NCI-H1694 treated with DMSO at 0.1 percent for 48 hours (cell line): ENCODE results near the gene RASGRP4.
"Not testable (repeated sequence)": the region's sequence is repeated elsewhere in the genome, so short reads cannot be mapped to it uniquely, and the experiment has no call there.

Source experiments
- DNase-seq: peaks from one replicate; lab custom pipeline; 2025; lab: John Stamatoyannopoulos, UW

Gene RASGRP4

DNA sequence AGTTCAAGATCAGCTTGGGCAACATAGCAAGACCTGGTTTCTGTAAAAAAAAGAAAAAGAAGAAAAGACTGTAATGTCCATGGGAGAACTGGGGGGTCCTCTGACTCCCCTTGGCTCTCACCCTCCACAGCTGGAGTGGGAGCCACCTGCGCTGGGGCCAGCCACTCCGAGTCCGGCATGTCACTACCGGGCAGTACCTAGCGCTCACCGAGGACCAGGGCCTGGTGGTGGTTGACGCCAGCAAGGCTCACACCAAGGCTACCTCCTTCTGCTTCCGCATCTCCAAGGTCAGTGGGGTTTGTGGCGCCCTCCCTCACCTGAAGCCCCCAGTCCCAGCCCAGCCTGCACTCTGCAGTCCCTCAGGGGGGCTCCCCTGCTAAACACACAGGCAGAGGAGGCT lies 22.2 kb upstream of the RASGRP4 start:
- DNase-seq: no peak

GRCh38 chr19:38445362-38445761 lies 19.3 kb upstream of the RASGRP4 start:
- no peak for DNase-seq

GRCh38 chr19:38444026-38444425 lies 18.0 kb upstream of the RASGRP4 start:
- DNase-seq: no peak

DNA sequence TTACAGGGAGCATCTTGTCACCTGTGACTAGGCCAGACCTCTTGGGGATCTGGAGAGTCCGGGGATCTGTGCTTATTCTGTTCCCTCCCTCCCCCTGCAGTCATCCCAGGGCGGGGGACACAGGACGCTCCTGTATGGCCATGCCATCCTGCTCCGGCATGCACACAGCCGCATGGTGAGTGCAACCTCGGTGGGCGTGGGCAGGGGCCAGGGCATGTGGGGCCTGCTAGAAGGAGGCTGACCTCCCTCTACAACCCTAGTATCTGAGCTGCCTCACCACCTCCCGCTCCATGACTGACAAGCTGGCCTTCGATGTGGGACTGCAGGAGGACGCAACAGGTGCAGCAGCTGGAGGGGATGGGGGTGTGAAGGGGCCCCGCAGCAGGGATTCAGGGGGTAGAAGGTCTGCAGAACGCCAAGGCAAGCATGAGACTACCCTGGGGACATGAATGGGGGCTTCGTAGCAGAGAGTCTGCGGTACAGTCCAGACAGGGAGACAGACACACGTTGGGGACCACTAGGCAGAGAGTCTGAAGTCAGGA lies 17.5 kb upstream of the RASGRP4 start:
- no peak for DNase-seq

DNA sequence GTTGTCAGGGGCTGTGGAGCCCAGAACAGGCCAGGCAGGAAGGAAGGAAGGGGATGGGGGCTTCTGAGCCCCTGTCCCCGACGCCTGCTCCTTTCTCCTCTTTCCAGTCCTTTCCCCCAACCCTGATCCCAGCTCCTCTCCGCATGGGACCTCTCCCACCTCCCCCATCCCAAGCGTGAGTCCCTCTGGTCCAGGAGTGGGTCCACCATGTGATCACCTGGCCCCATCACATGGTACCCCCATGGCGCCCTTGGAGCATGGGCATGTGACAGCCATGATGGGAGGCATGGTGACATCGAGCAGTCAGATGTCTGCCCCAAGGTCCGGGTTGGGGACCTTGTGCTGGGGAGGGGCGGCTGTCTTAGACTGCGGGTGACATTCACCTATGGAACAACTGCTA lies 16.7 kb upstream of the RASGRP4 start:
- DNase-seq: no peak

- no peak for DNase-seq
Measured at GRCh38 chr19:38441657-38442348, 15.8 kb upstream of the RASGRP4 start.

GRCh38 chr19:38440592-38440991 lies 14.6 kb upstream of the RASGRP4 start:
- no peak for DNase-seq

GRCh38 chr19:38437917-38438316 lies 11.9 kb upstream of the RASGRP4 start:
- DNase-seq: no peak

DNA sequence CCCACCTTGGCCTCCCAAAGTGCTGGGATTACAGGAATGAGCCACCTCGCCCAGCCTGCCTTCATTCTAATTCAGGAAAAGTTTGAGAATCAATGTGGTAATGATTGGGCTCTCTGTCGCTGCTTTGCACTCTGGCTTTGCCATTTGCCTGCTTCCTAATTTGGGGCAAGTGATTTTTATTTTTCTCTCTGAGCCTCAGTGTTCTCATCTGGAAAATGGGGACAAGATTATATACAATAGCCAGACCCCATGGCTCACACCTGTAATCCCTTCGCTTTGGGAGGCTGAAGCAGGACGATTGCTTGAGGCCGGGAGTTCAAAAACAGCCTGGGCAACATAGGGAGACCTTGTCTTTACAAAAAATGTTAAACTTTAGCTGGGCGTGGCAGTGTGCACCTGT lies 11.3 kb upstream of the RASGRP4 start:
- no peak for DNase-seq

DNA sequence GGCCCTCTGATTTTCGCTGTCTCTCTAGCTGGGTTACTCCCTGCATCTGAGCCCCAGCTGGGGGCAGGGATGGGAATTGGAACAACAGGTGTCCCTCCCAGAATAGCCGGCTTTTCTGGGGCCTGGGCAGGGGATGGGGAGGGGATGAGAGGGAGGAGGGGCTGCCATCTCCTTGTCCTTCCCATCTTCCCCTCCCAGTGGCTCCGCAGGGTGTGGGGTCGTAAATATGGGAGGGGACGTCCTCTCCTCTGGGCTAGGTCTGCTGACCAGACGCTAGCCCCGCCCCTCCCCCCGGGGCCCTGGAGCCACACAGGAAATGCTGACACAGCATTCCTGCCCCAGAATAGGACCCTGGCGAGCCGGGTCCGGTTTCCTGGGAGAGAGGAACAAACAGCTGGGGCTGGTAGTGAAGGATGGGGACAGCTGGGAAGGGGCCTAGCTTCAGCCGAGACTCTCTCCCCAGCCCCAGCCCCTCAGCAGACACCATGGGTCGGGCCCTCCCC lies 8.6 kb upstream of the RASGRP4 start:
- DNase-seq: no peak

DNA sequence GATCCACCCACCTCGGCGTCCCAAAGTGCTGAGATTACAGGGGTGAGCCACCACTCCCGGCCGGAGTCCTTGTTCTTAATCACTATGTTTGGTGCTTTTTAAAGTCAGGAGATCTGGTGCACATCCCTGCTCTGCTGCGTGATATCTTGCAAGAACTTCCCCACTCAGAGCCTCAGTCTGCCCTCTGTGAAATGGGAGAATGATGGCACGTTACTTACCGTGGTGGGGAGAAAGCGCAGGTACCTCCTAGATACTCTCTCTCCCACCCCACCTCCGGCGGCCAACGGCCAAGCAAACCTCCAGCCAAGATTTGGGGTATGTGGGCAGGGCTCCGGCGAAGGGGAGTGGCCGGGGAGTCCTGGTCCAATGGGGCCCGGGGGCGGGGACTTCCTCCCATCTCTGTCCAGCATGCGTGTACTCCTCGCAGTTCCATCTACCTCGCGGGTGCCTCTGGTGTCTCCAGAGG lies 7.3 kb upstream of the RASGRP4 start, which contains the start of gene RYR1:
TSS of gene RYR1 (plus strand) at position 424 of the 466 bp plus-strand sequence. CDS start 139 bp downstream, outside the sequence.
- no peak for DNase-seq

DNA sequence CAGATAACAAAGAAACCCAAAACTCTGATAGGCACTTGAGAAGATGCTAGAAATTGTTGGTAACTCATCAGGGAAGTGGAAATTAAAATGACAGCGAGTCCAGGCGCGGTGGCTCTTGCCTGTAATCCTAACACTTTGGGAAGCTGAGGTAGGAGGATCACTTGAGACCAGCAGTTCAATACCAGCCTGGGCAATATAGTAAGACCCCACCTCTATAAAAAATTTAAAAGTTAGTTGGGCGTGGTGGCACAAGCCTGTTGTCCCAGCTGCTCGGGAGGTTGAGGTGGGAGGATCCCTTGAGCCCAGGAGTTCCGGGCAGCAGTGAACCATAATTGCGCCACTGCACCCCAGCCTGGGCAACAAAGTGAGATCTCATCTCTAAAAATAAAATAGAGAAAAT lies 4.9 kb upstream of the RASGRP4 start:
- DNase-seq: no peak

DNA sequence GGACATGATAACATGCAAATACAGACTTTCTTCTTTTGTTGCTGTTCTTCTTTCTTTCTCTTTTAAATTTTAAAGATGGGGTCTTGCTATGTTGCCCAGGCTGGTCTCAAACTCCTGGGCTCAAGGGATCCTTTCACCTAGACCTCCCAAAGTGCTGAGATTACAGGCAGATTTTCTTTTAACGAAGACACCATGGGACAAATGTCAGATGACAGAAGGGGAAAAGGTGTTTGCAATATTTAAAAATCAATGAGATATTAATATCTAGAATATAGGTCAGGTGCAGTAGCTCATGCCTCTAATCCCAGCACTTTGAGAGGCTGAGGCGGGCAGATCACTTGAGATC lies 3.8 kb upstream of the RASGRP4 start:
- DNase-seq: no peak

- DNase-seq: no peak
Measured at GRCh38 chr19:38429055-38429810, 3.2 kb upstream of the RASGRP4 start.

DNA sequence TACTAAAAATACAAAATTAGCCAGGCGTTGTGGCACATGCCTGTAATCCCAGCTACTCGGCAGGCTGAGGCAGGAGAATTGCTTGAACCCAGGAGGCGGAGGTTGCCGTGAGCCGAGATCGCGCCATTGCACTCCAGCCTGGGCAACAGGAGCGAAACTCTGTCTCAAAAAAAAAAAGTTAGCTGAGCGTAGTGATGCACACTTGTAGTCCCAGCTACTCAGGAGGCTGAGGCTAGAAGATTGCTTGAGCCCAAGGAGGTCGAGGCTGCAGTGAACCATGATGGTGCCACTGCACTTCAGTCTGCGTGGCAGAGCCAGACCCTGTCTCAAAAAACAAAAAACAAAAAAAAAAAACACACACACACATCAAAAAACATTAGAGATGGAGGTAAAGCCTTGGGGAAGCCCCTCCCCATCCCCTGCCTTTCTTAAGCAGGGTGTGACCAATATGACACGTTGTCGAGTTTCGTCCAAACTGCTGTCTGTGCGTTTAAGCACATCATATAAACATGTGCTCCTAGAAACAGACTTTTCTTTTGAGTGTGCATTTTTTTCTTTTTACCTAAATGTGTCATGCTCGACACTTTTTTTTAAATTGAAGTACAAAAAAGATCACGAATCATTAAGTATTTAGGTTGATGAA lies 1.1 kb upstream of the RASGRP4 start:
- not testable (repeated sequence) for DNase-seq

DNA sequence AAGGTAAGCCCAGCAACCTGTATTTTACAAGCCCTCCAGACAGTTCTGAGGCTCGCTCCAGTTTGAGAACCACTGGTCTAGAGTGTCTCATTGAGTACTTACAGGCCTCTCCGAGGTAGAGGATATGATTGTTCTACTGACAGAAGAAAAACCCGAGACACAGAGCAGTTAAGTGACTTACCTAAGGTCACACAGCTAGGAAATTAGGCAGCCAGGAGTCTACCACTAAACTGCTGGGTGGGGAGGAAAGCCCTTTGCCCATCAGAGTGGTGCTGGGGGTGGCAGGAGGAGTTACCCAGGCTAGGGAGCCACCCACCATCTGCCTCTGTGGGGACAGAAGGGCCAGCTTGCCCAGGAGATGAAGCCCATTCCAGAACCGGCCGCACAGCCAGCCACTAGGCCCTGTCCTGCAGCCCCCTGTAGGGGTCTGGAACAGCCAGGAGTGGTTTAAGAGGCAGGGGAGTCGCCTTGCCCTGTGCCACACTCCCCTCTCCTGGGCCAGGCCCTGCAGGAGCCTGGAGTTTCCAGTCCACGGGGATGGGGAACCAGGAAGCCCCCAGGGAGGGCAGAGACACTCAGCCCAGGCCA lies 703 bp downstream of the RASGRP4 start:
- no peak for DNase-seq

GRCh38 chr19:38424272-38424671 lies 1.7 kb downstream of the RASGRP4 start:
- DNase-seq: no peak

DNA sequence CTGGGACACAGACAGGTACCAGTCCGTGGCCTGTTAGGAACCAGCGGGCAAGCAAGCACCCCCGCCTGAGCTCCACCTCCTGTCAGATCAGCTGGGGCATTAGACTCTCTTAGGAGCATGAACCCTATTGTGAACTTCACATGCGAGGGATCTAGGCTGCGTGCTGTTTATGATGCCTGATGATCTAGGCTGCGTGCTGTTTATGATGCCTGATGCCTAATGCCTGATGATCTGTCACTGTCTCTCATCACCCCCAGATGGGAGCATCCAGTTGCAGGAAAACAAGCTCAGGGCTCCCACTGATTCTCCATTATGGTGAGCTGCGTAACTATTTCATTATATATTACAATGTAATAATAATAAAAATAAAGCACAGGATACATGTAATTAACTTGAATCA lies 3.6 kb downstream of the RASGRP4 start:
- no peak for DNase-seq

GRCh38 chr19:38421856-38422255 lies 4.2 kb downstream of the RASGRP4 start:
- no peak for DNase-seq

GRCh38 chr19:38420935-38421334 lies 5.1 kb downstream of the RASGRP4 start:
- DNase-seq: no peak

GRCh38 chr19:38417544-38418506 lies 8.2 kb downstream of the RASGRP4 start:
- DNase-seq: no peak
